Vein endothelial cell (primary cell): Measurements from ENCODE around the gene STYXL2. TPM values are rescaled to one million over a fixed set of nuclear protein-coding genes. Genes with fewer than 3 reads are reported as not detected.

Source experiments
- total RNA-seq: library from RNA; depleted of rRNA; stranded (reverse); fragments of >200 nt; gene quantifications from 2 replicates; pipeline ENCODE4 v1.2.3, GENCODE V29; 2012

STYXL2 gene
- not detected in 2 replicates for total RNA-seq

GRCh38 chr1:167093846-167094516, at the start of gene STYXL2:
Gene STYXL2 (plus strand): TSS chr1:167094075. CDS start chr1:167094850, 775 bp downstream.

DNA sequence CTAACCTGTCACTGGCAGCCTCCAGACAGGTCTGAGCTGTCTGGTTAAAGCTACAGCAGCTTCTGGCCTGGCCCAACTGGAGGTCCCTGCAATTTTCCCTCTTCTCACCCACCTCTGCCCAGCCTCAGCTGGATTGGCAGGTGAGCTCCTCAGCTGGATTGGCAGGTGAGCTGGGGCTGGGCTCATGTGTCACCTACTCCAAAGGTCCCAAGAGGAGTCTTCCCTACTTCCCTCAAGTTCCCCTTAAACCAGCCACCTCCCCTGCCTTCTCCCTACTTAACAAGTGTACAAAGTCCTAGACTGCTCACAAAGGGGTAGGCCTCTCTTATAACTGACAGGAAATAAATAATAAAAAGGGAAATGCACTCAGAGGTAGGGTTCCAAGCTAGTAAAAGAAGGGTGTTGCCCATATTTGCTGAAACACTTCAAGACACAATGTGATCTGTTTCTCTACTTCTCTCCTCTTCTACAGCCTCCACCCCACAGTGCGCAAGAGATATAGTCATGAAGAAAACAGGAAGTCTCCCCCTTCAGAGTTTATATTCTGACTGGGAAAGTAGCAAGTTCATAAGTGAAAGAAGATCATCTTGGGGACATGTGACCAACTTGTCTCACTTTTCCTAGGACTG, 3.4 kb upstream of the STYXL2 start, which contains the start of gene GPA33:
TSS of gene GPA33 (minus strand) at position 64 of the 629 bp plus-strand sequence. CDS start 90 bp downstream, outside the sequence.

Other genes with a start within 250 kb of the STYXL2 start
- 9.1 and 10.3 TPM in 2 replicates for gene TADA1, start 217.8 kb upstream of the STYXL2 start, total RNA-seq
- gene ILDR2, start 118.5 kb upstream of the STYXL2 start, total RNA-seq = not detected in 2 replicates
- 0.33 and 0.67 TPM in 2 replicates for gene MAEL, start 104.8 kb upstream of the STYXL2 start, total RNA-seq
- not detected in 2 replicates for gene GPA33, start 3.7 kb upstream of the STYXL2 start, total RNA-seq
- 10.5 and 13.7 TPM in 2 replicates for gene POU2F1, start 126.8 kb downstream of the STYXL2 start, total RNA-seq